Thymus (tissue), 11 donors: ENCODE data around the gene CCSER1. TPM values are rescaled to one million over a fixed set of nuclear protein-coding genes. Genes with fewer than 3 reads are reported as not detected.

Experiments
- DNase-seq, 9 donors: peaks; one replicate each; pipeline ENCODE4 v3.0.0-alpha.2; 2013; ENCODE audit warnings: low spot score in 9 of 9, low read depth in 6 of 9, missing footprints in 1 of 9
- H3K27ac ChIP-seq, 2 donors: one replicate each; pipeline ENCODE4 v1.5.1; 2013; ENCODE audit warnings: control low read depth in 1 of 2, low read depth in 1 of 2, low read length in 1 of 2, mild to moderate bottlenecking in 1 of 2, moderate library complexity in 1 of 2
- H3K27me3 ChIP-seq, 2 donors: one replicate each; pipeline ENCODE4 v1.5.1; 2013; ENCODE audit warnings: low read length in 1 of 2; ENCODE audit not compliant: control insufficient read depth in 2 of 2, insufficient read depth in 1 of 2
- H3K36me3 ChIP-seq, 2 donors: one replicate each; pipeline ENCODE4 v1.5.1; 2013; ENCODE audit warnings: low read length in 1 of 2, mild to moderate bottlenecking in 1 of 2, moderate library complexity in 1 of 2; ENCODE audit not compliant: control insufficient read depth in 2 of 2, insufficient read depth in 2 of 2
- H3K4me1 ChIP-seq, 2 donors: one replicate each; pipeline ENCODE4 v1.5.1; 2013; ENCODE audit warnings: low read length in 2 of 2; ENCODE audit not compliant: control insufficient read depth in 2 of 2, insufficient read depth in 2 of 2
- H3K4me3 ChIP-seq, 2 donors: one replicate each; pipeline ENCODE4 v1.5.1; 2013; ENCODE audit warnings: low read length in 2 of 2, control low read depth in 1 of 2, mild to moderate bottlenecking in 1 of 2
- H3K9me3 ChIP-seq, 2 donors: one replicate each; pipeline ENCODE4 v1.5.1; 2013; ENCODE audit warnings: low read length in 1 of 2, mild to moderate bottlenecking in 1 of 2; ENCODE audit not compliant: control insufficient read depth in 2 of 2, insufficient read depth in 1 of 2
- WGBS: extraction: QIAGEN DNeasy Blood & Tissue Kit; methylation state at CpG from one replicate; pipeline ENCODE4 v1.1.7; 2013; 5-methylcytosine and 5-hydroxymethylcytosine counted together
- polyA plus RNA-seq: library from polyadenylated mRNA; stranded (reverse); fragments of 200-250 nt; gene quantifications from one replicate; pipeline ENCODE4 v1.2.3, GENCODE V29; 2013
- total RNA-seq: library from RNA; stranded (reverse); fragments of 120-200 nt; gene quantifications from one replicate; pipeline ENCODE4 v1.2.4, GENCODE V29; 2013
- donor health status: healthy.

The CCSER1 gene
- total and polyA plus RNA-seq, 2 donors, result 2.0 to 8.7 TPM

DNA sequence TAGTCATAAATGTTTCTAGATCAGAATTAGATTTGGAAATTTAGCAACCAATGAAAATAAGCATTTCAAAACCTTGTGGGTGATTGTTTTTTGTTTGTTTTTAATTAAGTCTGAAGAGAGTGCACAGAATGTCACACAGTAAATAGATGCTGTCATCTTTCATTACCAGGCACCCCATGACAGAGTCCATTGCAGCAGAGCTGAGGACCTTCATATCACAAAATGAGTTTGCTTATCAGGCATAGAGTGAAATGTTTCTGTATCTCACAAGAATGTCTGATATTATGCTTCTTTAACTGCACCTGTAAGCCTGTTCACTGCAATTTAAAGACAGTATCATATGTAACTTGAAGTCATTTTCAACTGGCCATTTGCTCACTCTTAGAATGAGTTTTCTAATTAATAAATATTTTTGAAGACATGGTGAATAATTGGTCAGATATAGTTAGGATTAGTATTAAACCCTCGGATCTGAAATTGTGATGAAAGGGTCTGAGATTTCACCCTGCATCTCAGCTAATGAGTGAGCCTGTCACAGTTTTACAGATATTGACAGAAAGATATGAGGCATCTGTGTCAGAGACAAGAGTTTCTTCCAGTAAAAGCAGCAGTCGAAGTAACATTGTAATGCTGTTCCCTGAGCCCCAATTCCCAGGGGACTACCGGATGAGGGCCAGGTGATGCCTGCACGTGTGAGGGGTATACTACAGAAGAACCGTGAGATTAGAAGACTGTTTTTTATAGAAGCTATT is 416.4 kb downstream of the CCSER1 start:
- no peak for DNase-seq
- WGBS, result 97% methylated on average over 5 of the region's 5 CpGs
- no peaks in the 10 kb centered on the region for H3K4me1 ChIP-seq
- no peaks in the 10 kb centered on the region for H3K9me3 ChIP-seq
- H3K27me3 ChIP-seq, result no peaks in the 10 kb centered on the region
- no peaks in the 10 kb centered on the region for H3K36me3 ChIP-seq
- H3K27ac ChIP-seq, result no peak overlapping the region
- H3K4me3 ChIP-seq, result no peak overlapping the region

DNA sequence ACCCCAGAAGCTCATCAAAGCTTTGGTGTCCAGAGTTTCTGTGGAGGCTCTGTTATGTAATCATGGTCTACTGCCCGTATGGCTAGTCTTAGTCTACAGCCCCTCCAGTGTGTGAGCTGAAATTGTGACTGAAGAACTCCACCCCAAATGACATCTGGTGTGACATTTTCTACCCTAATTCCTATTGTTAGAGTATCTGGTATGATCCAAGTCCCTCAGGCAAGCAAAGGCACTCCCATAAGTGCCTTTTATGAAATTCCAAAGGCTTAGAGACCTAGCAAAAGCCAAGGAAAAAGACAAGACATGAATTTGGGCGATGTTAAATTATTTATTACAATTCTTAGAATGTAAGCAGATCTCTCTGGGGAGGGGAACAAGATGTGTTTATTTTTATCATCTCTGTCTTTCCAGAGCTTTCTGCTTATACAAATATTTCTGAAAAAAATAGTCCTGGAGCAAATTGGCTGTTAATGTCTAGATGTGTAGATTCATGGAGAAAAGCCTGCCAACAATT is 417.4 kb downstream of the CCSER1 start:
- Histone ChIP-seq H3K27ac (no peak overlapping the region), H3K4me1 (no peaks in the 10 kb centered on the region), H3K27me3 (no peaks in the 10 kb centered on the region), H3K4me3 (no peak overlapping the region), H3K9me3 (no peaks in the 10 kb centered on the region), H3K36me3 (no peaks in the 10 kb centered on the region)
- DNase-seq, result no peak
- 93% methylated on average over 2 of the region's 2 CpGs for WGBS

DNA sequence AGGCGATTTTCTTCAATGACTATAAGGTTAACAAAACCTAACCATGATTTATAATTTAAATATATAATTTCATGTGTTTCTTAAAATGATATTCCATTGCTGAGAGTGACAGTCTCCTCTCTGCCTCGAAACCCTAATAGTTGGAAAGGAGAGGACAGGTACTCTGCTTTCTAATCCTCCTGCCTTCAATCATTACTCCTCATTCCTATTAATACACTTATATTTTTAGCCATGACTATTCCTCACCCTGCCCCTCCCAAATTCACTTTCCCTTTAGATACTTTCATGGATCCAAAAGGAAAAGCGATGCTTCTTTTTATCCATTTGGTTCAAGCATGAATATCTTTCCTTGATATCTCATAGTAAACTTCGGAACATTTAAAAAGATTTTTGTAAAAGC is 418.2 kb downstream of the CCSER1 start:
- H3K27me3 ChIP-seq, result no peaks in the 10 kb centered on the region
- no peaks in the 10 kb centered on the region for H3K9me3 ChIP-seq
- no peak overlapping the region for H3K27ac ChIP-seq
- no peak overlapping the region for H3K4me3 ChIP-seq
- WGBS, result 95% methylated on average over 4 of the region's 4 CpGs
- no peaks in the 10 kb centered on the region for H3K36me3 ChIP-seq
- H3K4me1 ChIP-seq, result no peaks in the 10 kb centered on the region
- no peak for DNase-seq

DNA sequence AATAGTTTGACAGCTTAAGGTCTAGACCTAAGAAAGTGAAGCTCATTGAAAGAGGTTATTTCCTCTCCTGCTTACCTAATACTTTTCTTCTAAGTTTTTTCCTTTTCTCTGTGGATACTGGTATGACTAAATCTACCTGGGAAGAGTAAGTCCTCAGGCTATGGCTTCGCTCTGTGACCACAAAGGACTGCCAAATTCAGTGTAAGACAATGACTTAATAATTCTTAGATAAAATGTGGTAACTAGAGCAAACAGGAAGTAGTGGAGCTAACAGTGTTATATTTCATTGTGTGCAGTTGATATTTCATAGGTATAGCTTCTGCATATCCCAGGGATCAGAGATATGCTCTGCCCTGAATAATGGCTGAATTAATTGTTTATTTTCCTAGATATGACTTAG is 418.9 kb downstream of the CCSER1 start:
- Histone ChIP-seq H3K27me3 (no peaks in the 10 kb centered on the region), H3K4me1 (no peaks in the 10 kb centered on the region), H3K27ac (no peak overlapping the region), H3K4me3 (no peak overlapping the region), H3K36me3 (no peaks in the 10 kb centered on the region), H3K9me3 (no peaks in the 10 kb centered on the region)
- WGBS, result 48% methylated on average over 1 of the region's 1 CpG
- DNase-seq, result no peak

DNA sequence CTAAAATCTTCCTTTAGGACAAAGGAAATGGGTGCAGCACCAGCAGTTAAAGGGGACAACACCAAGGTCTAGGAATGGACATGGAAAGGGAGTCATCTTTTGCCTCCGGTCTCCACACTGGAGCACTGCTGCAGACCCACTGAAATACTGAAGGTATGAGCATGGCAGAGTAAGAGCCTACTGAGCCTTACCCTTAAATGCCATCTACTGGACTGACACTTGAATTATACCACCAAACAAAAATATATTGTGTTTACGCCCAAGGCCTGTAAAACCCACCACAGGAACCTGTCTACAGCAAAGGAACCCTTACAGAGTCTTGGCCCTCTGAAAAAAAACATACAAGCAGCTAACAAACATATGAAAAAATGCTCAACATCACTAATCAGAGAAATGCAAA is 443.4 kb downstream of the CCSER1 start:
- Histone ChIP-seq H3K4me1 (no peaks in the 10 kb centered on the region), H3K9me3 (peaks cover 0 to 2% of the 10 kb centered on the region in 2 donors), H3K4me3 (no peak overlapping the region), H3K36me3 (no peaks in the 10 kb centered on the region), H3K27ac (no peak overlapping the region), H3K27me3 (no peaks in the 10 kb centered on the region)
- DNase-seq, result no peak
- whole genome bisulfite sequencing, result 96% methylated on average over 2 of the region's 2 CpGs

DNA sequence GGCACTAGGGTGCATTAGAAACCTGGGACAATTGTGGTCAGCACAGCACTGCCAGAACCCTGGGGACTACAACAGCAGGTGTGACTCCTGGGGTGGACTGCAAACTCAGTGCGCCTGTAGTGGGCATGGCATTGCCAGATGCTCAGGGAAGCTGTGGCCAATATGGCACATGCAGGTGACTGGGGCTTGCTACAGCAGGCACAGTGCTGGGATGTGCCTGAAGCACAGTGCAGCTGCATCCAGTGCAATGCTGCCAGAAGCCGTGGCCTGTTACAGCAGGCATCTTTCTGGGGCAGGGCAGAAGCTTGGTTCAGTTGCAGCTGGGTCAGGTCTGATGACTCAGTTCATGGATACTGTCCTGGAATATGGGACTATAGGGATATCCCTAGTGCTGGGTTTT is 445.8 kb downstream of the CCSER1 start:
- Histone ChIP-seq H3K36me3 (no peaks in the 10 kb centered on the region), H3K27me3 (no peaks in the 10 kb centered on the region)
- 94% methylated on average over 2 of the region's 2 CpGs for WGBS

DNA sequence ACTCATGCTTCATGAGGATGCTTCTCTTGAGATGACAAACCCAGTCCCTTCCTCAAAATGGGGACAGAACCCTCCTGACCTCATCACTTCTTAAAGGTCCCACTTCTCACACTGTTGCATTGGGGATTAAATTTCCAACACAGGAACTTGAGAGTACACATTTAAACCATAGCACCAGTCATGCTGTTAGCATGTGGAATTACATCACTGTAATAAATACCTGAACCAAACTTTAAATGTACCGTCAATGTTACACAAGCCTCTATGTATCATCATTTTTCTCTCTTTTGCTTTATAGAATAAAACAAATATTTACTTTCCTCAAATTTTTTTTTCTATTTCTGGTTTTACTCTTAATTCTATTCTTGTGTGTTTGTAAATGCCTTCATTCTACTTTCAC is 448.2 kb downstream of the CCSER1 start:
- Histone ChIP-seq H3K36me3 (no peaks in the 10 kb centered on the region), H3K27ac (no peak overlapping the region), H3K27me3 (no peaks in the 10 kb centered on the region), H3K9me3 (no peaks in the 10 kb centered on the region), H3K4me1 (no peaks in the 10 kb centered on the region), H3K4me3 (no peak overlapping the region)
- no peak for DNase-seq
- 91% methylated on average over 1 of the region's 1 CpG for WGBS

More for the DNA sequence above, 445.8 kb downstream of the CCSER1 start:
- no peaks in the 10 kb centered on the region for H3K4me1 ChIP-seq
- H3K27ac ChIP-seq, result no peak overlapping the region
- no peak overlapping the region for H3K4me3 ChIP-seq
- peaks cover 0 to 2% of the 10 kb centered on the region in 2 donors for H3K9me3 ChIP-seq
- no peak for DNase-seq

DNA sequence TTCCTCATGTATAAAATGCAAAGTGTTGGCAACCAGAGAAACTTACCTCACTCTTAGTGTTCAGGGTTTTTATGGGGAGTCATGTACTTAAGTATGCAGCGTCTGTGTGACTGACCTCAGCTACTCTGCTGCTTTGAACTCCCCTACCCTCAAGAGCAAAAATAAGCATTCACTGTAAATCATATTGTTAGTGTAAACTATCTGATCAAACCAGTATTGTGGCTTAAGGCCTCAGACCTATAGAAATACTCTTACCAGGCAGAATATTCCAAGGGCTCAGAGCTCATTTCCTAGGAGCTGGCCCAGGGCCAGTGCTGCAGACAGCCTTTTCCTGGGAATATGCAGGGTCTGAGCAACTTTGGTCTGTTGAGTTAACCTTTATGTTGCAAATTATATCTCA is 453.1 kb downstream of the CCSER1 start:
- Histone ChIP-seq H3K27ac (no peak overlapping the region), H3K36me3 (no peaks in the 10 kb centered on the region), H3K9me3 (no peaks in the 10 kb centered on the region), H3K4me3 (no peak overlapping the region), H3K4me1 (no peaks in the 10 kb centered on the region), H3K27me3 (no peaks in the 10 kb centered on the region)
- DNase-seq, result no peak
- WGBS, result 97% methylated on average over 1 of the region's 1 CpG

DNA sequence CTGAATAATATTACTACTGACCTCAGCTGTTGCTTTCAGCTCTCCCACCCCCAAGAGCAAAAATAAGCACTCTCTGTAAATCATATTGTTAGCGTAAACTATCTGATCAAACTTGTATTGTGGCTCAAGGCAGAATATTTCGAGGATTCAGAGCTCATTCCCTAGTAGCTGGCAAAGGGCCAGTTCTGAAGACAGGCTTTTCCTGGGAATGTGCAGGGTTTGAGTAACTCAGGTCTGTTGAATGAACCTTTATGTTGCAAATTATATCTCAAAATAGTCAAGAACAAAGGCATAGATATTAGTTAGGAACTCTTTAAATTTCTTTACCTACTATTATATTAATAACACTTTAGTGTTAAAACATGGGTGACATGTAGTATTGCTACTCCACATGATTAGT is 454.9 kb downstream of the CCSER1 start:
- no peak overlapping the region for H3K27ac ChIP-seq
- no peak for DNase-seq

More for the DNA sequence above, 454.9 kb downstream of the CCSER1 start:
- Histone ChIP-seq H3K9me3 (no peaks in the 10 kb centered on the region), H3K27me3 (no peaks in the 10 kb centered on the region), H3K4me3 (no peak overlapping the region), H3K4me1 (no peaks in the 10 kb centered on the region), H3K36me3 (no peaks in the 10 kb centered on the region)
- WGBS, result 88% methylated on average over 2 of the region's 2 CpGs
